Brain microvascular endothelial cell (primary cell): ENCODE results near the gene CLDN16.

Experiments used
- DNase-seq: peaks from one replicate; pipeline ENCODE4 v3.0.0-alpha.2; 2020
- H3K27ac ChIP-seq: fragments of 250-450 bp; sonication (Bioruptor Pico); 2 replicates; pipeline ENCODE4 v1.5.1; 2020; ENCODE audit warnings: mild to moderate bottlenecking, moderate library complexity
- H3K27me3 ChIP-seq: fragments of 250-450 bp; sonication (Bioruptor Pico); replicated peaks from 2 replicates; pipeline ENCODE4 v1.5.1; 2020; ENCODE audit warnings: mild to moderate bottlenecking
- H3K36me3 ChIP-seq: fragments of 250-450 bp; sonication (Bioruptor Pico); replicated peaks from 2 replicates; pipeline ENCODE4 v1.5.1; 2020; ENCODE audit warnings: mild to moderate bottlenecking
- H3K4me3 ChIP-seq: 2 replicates; pipeline ENCODE4 v1.5.1; 2011; ENCODE audit warnings: low read depth, mild to moderate bottlenecking, control low read depth, low read length, moderate library complexity
- CTCF ChIP-seq: IDR thresholded peaks from 2 replicates; pipeline ENCODE4 v1.5.1; 2011; ENCODE audit warnings: low read depth, mild to moderate bottlenecking, moderate library complexity, low read length, control low read depth, inconsistent platforms; ENCODE audit errors: missing control alignments
- in situ Hi-C: cut with HindIII; loops from 2 replicates; pipeline ENCODE4 v1.10.0; 2017; ENCODE audit warnings: low sequenced_read_pairs, low pct_ligation_motif_present

CLDN16 gene

GRCh38 chr3:190381441-190381840, 6.5 kb upstream of the CLDN16 start:
- no peak for DNase-seq
- no peak for TF ChIP-seq CTCF
- Histone ChIP-seq H3K27ac (no peak overlapping the region), H3K4me3 (no peak overlapping the region), H3K27me3 (no peaks in the 10 kb centered on the region), H3K36me3 (no peaks in the 10 kb centered on the region)
- in situ Hi-C loops: no loop called here

GRCh38 chr3:190382082-190382481, 5.9 kb upstream of the CLDN16 start:
- no peak overlapping the region for H3K4me3 ChIP-seq
- no peak overlapping the region for H3K27ac ChIP-seq

GRCh38 chr3:190384309-190384756, 3.6 kb upstream of the CLDN16 start:
- DNase-seq: peak; percentile 67
- H3K27ac ChIP-seq: no peak overlapping the region
- H3K36me3 ChIP-seq: no peaks in the 10 kb centered on the region
- no peaks in the 10 kb centered on the region for H3K27me3 ChIP-seq
- peak; percentile 67 for TF ChIP-seq CTCF
- no peak overlapping the region for H3K4me3 ChIP-seq
- in situ Hi-C loops: no loop called here

More at GRCh38 chr3:190382082-190382481, 5.9 kb upstream of the CLDN16 start:
- no peak for TF ChIP-seq CTCF
- DNase-seq: no peak
- Histone ChIP-seq H3K27me3 (no peaks in the 10 kb centered on the region), H3K36me3 (no peaks in the 10 kb centered on the region)
- in situ Hi-C loops: no loop called here

- H3K27me3 ChIP-seq: no peaks in the 10 kb centered on the region
- no peak for TF ChIP-seq CTCF
- peak overlapping the region; percentile 30 for H3K4me3 ChIP-seq
- H3K36me3 ChIP-seq: no peaks in the 10 kb centered on the region
- peak; percentile 97 for DNase-seq
- H3K27ac ChIP-seq: peak overlapping the region; percentile 94
- in situ Hi-C loops: no loop called here
Observed at GRCh38 chr3:190385731-190386688, 2.0 kb upstream of the CLDN16 start.

GRCh38 chr3:190388703-190389102, 740 bp downstream of the CLDN16 start:
- H3K36me3 ChIP-seq: no peaks in the 10 kb centered on the region
- H3K27ac ChIP-seq: no peak overlapping the region
- no peaks in the 10 kb centered on the region for H3K27me3 ChIP-seq
- in situ Hi-C loops: no loop called here
- TF ChIP-seq CTCF: no peak
- H3K4me3 ChIP-seq: no peak overlapping the region
- no peak for DNase-seq

- no peaks in the 10 kb centered on the region for H3K27me3 ChIP-seq
- no peaks in the 10 kb centered on the region for H3K36me3 ChIP-seq
- H3K4me3 ChIP-seq: no peak overlapping the region
- TF ChIP-seq CTCF: no peak
- no peak for DNase-seq
- H3K27ac ChIP-seq: no peak overlapping the region
- in situ Hi-C loops: no loop called here
Observed at GRCh38 chr3:190396001-190396400, 8.0 kb downstream of the CLDN16 start.
